ENCODE data around the gene GBA2.

DNA sequence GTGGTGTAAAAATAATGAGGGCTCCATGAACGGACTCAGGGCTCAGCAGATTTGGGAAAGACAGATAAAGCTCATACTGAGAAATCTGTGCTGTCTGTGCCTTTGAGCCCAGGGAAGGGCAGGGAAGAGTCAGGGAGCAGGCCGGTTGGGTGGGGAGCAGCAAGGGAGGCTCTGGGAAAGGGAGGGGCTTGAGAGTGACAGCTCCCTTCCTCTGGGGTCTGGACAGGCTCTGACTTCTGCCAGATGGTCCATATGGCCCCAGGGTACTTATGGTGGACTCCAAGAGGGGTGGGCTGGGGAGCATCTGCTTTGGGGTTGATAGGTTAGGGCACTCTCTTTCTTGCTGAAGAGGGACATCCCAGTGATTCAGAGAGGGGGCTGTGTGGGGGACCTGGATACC, 44.4 kb upstream of the GBA2 start:
- TF ChIP-seq POLR2A (IDR thresholded peaks at IDR 0.05): no peak
- TF ChIP-seq, protein P1, sequence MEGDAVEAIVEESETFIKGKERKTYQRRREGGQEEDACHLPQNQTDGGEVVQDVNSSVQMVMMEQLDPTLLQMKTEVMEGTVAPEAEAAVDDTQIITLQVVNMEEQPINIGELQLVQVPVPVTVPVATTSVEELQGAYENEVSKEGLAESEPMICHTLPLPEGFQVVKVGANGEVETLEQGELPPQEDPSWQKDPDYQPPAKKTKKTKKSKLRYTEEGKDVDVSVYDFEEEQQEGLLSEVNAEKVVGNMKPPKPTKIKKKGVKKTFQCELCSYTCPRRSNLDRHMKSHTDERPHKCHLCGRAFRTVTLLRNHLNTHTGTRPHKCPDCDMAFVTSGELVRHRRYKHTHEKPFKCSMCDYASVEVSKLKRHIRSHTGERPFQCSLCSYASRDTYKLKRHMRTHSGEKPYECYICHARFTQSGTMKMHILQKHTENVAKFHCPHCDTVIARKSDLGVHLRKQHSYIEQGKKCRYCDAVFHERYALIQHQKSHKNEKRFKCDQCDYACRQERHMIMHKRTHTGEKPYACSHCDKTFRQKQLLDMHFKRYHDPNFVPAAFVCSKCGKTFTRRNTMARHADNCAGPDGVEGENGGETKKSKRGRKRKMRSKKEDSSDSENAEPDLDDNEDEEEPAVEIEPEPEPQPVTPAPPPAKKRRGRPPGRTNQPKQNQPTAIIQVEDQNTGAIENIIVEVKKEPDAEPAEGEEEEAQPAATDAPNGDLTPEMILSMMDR (IDR thresholded peaks at IDR 0.05): no peak
- no peak for TF ChIP-seq POLR2AphosphoS5 (IDR thresholded peaks at IDR 0.05; ENCODE audit: insufficient read depth in 1 of 2, low read depth in 1 of 2)
